Measurements from ENCODE around the gene PCCB.
"Not testable (repeated sequence)": the region's sequence is repeated elsewhere in the genome, so short reads cannot be mapped to it uniquely, and the experiment has no call there.

PCCB gene

DNA sequence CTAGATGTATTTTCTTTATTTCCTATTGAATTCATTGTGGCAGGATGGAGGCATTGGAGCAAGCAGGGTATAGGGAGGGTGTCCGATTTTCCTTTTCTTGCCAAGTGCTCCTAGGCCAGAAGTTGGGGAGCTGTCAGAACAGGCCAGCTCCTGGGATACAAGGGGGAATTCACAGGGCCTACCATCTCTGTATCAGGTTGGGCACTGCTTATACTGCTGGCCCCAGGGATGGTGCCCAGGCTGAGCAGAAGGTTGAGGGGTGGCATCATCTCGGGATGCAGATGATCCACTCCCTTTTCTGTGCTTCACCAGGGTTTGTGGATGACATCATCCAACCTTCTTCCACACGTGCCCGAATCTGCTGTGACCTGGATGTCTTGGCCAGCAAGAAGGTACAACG, 79.5 kb downstream of the PCCB start:
- DNase-seq (ENCODE audit: low read depth) = no peak

- no peak for DNase-seq (ENCODE audit: low read depth)
Observed at GRCh38 chr3:136330900-136331299, 80.8 kb downstream of the PCCB start.

- DNase-seq (ENCODE audit: low read depth) = no peak
Observed at GRCh38 chr3:136332302-136332701, 82.2 kb downstream of the PCCB start.

DNA sequence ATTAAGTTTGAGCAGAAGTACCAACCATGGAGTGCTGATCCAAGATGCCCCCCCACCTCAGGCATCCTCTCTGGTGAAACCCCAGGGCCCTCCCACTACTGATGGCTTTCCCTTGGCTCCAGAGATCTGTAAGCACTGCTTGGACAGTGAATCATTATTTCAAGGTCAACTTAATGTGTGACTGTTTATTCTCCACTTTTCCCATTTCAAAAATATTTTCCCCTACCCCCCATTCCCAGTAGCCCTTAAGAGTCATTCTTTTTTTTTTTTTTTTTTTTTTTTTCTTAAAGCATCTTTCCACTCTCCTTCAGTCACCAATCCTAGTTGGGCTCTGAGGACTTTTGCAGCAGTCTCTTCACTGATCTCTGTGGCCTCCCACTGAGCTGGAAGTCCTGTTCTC, 82.6 kb downstream of the PCCB start:
- DNase-seq (ENCODE audit: low read depth) = peak; percentile 95

GRCh38 chr3:136334209-136334608, 84.1 kb downstream of the PCCB start:
- DNase-seq (ENCODE audit: low read depth) = peak; percentile 16

DNA sequence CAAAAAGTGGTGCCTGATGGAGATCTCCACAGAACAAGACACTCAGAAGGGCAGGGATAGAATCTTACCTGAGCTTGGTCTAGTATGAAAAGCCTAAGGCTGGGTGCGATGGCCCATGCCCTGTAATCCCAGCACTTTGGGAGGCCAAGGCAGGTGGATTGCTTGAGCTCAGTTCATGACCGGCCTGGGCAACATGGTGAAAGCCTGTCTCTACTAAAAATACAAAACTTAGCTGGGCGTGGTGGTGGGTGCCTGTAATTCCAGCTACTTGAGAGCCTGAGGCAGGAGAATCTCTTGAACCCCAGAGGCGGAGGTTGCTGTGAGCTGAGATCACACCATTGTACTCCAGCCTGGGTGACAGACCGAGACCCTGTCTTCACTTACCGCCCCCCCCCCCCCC, 84.6 kb downstream of the PCCB start:
- not testable (repeated sequence) for DNase-seq (ENCODE audit: low read depth)

- peak; percentile 77 for DNase-seq (ENCODE audit: low read depth)
Observed at GRCh38 chr3:136336329-136337100, 86.4 kb downstream of the PCCB start.

- no peak for DNase-seq (ENCODE audit: low read depth)
Observed at GRCh38 chr3:136343446-136343845, 93.3 kb downstream of the PCCB start.

GRCh38 chr3:136343873-136344555, 93.9 kb downstream of the PCCB start:
- DNase-seq (ENCODE audit: low read depth) = peak; percentile 99

GRCh38 chr3:136346486-136346885, 96.3 kb downstream of the PCCB start:
- no peak for DNase-seq (ENCODE audit: low read depth)

- DNase-seq (ENCODE audit: low read depth) = peak; percentile 98
Observed at GRCh38 chr3:136350132-136350531, 100.0 kb downstream of the PCCB start.

GRCh38 chr3:136350557-136350956, 100.4 kb downstream of the PCCB start:
- peak; percentile 91 for DNase-seq (ENCODE audit: low read depth)

GRCh38 chr3:136351351-136351750, 101.2 kb downstream of the PCCB start:
- peak; percentile 49 for DNase-seq (ENCODE audit: low read depth)

DNA sequence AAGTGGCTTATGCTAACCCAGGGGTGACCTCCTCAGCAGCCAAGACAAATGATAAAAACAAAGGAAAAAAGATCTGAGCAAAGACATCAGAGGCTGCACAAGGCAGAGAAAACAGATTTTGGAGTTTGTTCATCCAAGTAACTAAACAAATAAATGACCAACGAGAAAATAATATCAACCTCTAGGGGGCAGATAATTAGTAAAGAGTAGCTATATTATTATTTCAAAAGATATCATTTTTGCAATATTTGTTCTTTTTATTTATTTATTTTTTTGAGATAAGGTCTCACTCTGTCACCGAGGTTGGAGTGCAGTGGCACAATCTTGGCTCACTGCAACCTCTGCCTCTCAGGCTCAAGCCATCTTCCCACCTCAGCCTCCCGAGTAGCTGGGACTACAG, 101.8 kb downstream of the PCCB start:
- no peak for DNase-seq (ENCODE audit: low read depth)

DNA sequence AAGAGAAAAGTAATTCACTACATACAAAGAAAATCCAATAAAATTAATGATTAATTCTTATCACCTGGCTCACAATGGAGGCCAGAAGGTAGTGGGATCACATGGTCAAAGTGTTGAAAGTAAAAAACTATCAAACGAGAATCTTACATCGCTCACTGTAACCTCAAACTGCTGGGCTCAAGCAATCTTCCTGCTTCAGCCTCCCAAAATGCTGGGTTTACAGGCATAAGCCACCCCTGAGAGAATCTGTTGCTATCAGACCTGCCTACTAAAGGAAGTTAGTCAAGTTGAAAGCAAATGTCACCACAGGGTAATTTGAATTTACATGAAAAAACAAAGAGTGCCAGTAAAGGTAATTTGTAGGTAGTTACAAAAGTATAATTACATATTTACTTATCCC, 103.3 kb downstream of the PCCB start:
- no peak for DNase-seq (ENCODE audit: low read depth)

- peak; percentile 50 for DNase-seq (ENCODE audit: low read depth)
Observed at GRCh38 chr3:136366289-136366688, 116.1 kb downstream of the PCCB start.

GRCh38 chr3:136375800-136376199, 125.7 kb downstream of the PCCB start:
- DNase-seq (ENCODE audit: low read depth) = not testable (repeated sequence)

- DNase-seq (ENCODE audit: low read depth) = no peak
Observed at GRCh38 chr3:136377508-136377907, 127.4 kb downstream of the PCCB start.

GRCh38 chr3:136378011-136378410, 127.9 kb downstream of the PCCB start:
- DNase-seq (ENCODE audit: low read depth) = no peak
